Gastroesophageal sphincter (tissue), 4 donors: Measurements from ENCODE around the gene IPO5. TPM values are rescaled to one million over a fixed set of nuclear protein-coding genes. Genes with fewer than 3 reads are reported as not detected.

Experiments
- ATAC-seq: fragments of 150-250 bp; one replicate; pipeline ENCODE4 v1.9.1; 2016; ENCODE audit warnings: mild to moderate bottlenecking, moderate library complexity
- H3K27ac ChIP-seq, 4 donors: fragments of 200-600 bp; sonication (generic) in 3 of 4; 1 replicate in 3 of 4; 2 replicates in 1 of 4; pipeline ENCODE4 v1.5.1; 2016 to 2019
- H3K27me3 ChIP-seq: fragments of 200-600 bp; sonication (generic); one replicate; pipeline ENCODE4 v1.5.1; 2019
- H3K36me3 ChIP-seq, 2 donors: fragments of 200-600 bp; sonication (generic); one replicate each; pipeline ENCODE4 v1.5.1; 2019; ENCODE audit warnings: control low read depth in 1 of 2
- H3K4me1 ChIP-seq, 3 donors: fragments of 200-600 bp; sonication (generic); 1 replicate in 2 of 3; 2 replicates in 1 of 3; pipeline ENCODE4 v1.5.1; 2016 to 2019; ENCODE audit warnings: control low read depth in 2 of 3
- H3K4me3 ChIP-seq, 2 donors: fragments of 200-600 bp; sonication (generic); one replicate each; pipeline ENCODE4 v1.5.1; 2019; ENCODE audit warnings: mild to moderate bottlenecking in 1 of 2, moderate library complexity in 1 of 2
- H3K9me3 ChIP-seq, 3 donors: fragments of 200-600 bp; sonication (generic); one replicate each; pipeline ENCODE4 v1.5.1; 2017 to 2019; ENCODE audit warnings: control low read depth in 2 of 3
- CTCF ChIP-seq, 4 experiments: fragments of 200-600 bp in 2 of 4; fragments of 450-650 bp in 2 of 4; sonication (generic) in 1 of 4; IDR thresholded peaks; one replicate each; pipeline ENCODE4 v1.5.1; 2017 to 2019; ENCODE audit warnings: antibody characterized with exemption in 4 of 4, mild to moderate bottlenecking in 2 of 4, moderate library complexity in 2 of 4
- EP300 ChIP-seq: sonication (generic); formaldehyde crosslinking; IDR thresholded peaks from one replicate; pipeline ENCODE4 v1.6.1; 2017; ENCODE audit warnings: antibody characterized with exemption, mild to moderate bottlenecking
- POLR2A ChIP-seq, 2 donors: fragments of 450-650 bp; IDR thresholded peaks; one replicate each; pipeline ENCODE4 v1.6.1; 2017; ENCODE audit warnings: antibody characterized with exemption in 2 of 2, mild to moderate bottlenecking in 2 of 2, moderate library complexity in 1 of 2
- POLR2AphosphoS5 ChIP-seq: sonication (generic); formaldehyde crosslinking; IDR thresholded peaks from one replicate; pipeline ENCODE4 v1.6.1; 2017; ENCODE audit warnings: antibody characterized with exemption
- WGBS, 2 donors: methylation state at CpG; one replicate each; pipeline ENCODE4 v1.1.5; 2018; ENCODE audit warnings: low coverage in 1 of 2; 5-methylcytosine and 5-hydroxymethylcytosine counted together
- total RNA-seq, 4 donors: library from RNA; depleted of rRNA; stranded (reverse); fragments of >200 nt; gene quantifications; one replicate each; pipeline ENCODE4 v1.1.0, GENCODE V29; 2016

IPO5 gene
- total RNA-seq, 4 donors from 2014 or later, result 133 to 155 (median 142) TPM

- H3K27ac ChIP-seq, result no peak overlapping the region
- no peaks in the 10 kb centered on the region for H3K9me3 ChIP-seq
- peaks cover 6 to 100% of the 10 kb centered on the region in 2 donors for H3K36me3 ChIP-seq
- no peaks in the 10 kb centered on the region for H3K27me3 ChIP-seq
- no peak for ATAC-seq
- TF ChIP-seq EP300, result no peak
- no peak for TF ChIP-seq POLR2A (IDR thresholded peaks at IDR 0.05)
- TF ChIP-seq CTCF (IDR thresholded peaks at IDR 0.05), result no peak
- no peak for TF ChIP-seq POLR2AphosphoS5
- H3K4me1 ChIP-seq, result no peaks in the 10 kb centered on the region
- H3K4me3 ChIP-seq, result no peak overlapping the region
Observed at GRCh38 chr13:98014766-98015165, 61.3 kb downstream of the IPO5 start.

DNA sequence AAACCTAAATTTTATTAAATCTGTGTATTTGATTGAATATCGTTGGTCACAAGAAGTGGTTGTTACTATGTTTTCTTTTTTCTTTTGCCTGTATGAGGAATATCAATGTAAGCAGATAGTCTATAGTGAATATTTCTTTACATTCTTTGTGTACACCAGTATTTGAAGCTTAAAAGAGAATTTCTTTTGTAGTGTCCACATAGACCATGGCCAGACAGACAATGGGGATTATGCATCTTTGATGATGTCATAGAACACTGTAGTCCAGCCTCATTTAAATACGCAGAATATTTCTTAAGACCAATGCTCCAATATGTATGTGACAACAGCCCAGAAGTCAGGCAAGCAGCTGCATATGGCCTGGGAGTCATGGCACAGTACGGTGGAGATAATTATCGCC is 64.8 kb downstream of the IPO5 start:
- Histone ChIP-seq H3K36me3 (peaks cover 10 to 99% of the 10 kb centered on the region in 2 donors), H3K9me3 (no peaks in the 10 kb centered on the region), H3K4me3 (no peak overlapping the region), H3K27me3 (no peaks in the 10 kb centered on the region), H3K27ac (no peak overlapping the region), H3K4me1 (no peaks in the 10 kb centered on the region)
- ATAC-seq, result no peak
- TF ChIP-seq EP300 (no peak), POLR2AphosphoS5 (no peak), CTCF (IDR thresholded peaks at IDR 0.05) (no peak), POLR2A (IDR thresholded peaks at IDR 0.05) (no peak)
- 81 to 95% methylated on average over 3 to 4 of the region's 4 CpGs for WGBS, 2 donors

DNA sequence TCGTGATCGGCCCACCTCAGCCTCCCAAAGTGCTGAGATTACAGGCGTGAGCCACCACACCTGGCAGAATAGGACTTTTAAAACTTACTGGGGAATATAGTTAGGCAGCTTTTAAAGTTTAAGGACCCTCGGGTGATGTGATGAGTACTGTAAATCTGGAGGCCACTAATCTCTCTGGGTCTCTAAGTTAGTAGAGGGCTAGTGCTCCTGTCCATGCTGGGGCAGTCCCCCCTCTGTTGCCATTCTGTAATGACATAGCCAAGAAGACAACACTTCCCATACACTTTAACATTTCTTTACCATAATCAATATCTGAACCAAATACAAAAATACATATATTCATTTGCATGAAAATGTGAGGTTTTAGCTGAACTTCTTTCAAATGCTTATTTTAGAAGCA is 65.7 kb downstream of the IPO5 start:
- 91 to 100% methylated on average over 1 to 4 of the region's 4 CpGs for WGBS, 2 donors

DNA sequence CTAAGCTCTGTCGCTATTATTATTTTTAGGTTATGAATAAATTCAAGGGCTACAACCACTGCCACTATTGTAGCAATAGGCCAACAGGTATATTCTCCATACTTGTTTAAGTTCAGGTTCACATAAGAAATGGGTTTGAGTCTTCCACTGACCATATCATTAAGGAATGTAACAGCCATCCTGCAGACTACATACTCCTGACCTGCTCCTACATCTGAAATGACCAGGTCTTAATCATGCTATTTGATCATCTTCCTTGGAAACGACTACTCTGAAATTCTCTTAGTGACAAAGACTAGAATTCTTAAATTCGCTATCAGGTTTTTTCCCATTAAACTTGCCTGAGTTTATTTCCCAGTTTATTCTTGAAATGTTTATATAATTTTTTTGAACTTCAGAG is 66.8 kb downstream of the IPO5 start:
- Histone ChIP-seq H3K9me3 (no peaks in the 10 kb centered on the region), H3K4me1 (no peaks in the 10 kb centered on the region), H3K36me3 (peaks cover 10 to 91% of the 10 kb centered on the region in 2 donors), H3K4me3 (no peak overlapping the region), H3K27me3 (no peaks in the 10 kb centered on the region), H3K27ac (no peak overlapping the region)
- TF ChIP-seq POLR2A (IDR thresholded peaks at IDR 0.05), result no peak
- no peak for TF ChIP-seq POLR2AphosphoS5
- no peak for TF ChIP-seq EP300
- no peak for TF ChIP-seq CTCF (IDR thresholded peaks at IDR 0.05)
- WGBS, 2 donors, result 93 to 98% methylated on average over 3 of the region's 3 CpGs
- ATAC-seq, result no peak

More for the DNA sequence above, 65.7 kb downstream of the IPO5 start:
- TF ChIP-seq EP300 (no peak), CTCF (IDR thresholded peaks at IDR 0.05) (no peak), POLR2A (IDR thresholded peaks at IDR 0.05) (no peak), POLR2AphosphoS5 (no peak)
- no peaks in the 10 kb centered on the region for H3K27me3 ChIP-seq
- no peak overlapping the region for H3K27ac ChIP-seq
- peaks cover 10 to 98% of the 10 kb centered on the region in 2 donors for H3K36me3 ChIP-seq
- no peaks in the 10 kb centered on the region for H3K4me1 ChIP-seq
- H3K4me3 ChIP-seq, result no peak overlapping the region
- ATAC-seq, result no peak
- no peaks in the 10 kb centered on the region for H3K9me3 ChIP-seq

DNA sequence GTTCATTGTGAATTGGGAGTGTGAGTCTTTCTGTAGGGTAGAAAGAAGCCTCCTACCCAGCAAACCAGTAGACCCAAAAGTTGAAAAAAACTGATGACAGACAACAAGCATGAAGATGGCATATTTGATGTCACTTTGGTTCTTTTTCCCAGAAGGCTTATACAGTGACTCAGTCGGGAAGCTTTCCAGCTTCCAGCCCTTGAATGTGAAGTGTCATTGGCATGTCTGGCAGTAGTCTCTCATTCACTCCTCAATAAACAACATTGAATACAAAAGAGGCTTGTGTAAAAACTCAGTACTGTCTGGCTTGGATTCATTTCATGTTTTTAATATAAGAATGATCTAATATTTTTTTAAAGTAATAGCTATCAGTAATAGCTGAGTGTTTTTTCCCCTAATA is 68.7 kb downstream of the IPO5 start:
- ATAC-seq, result no peak
- 50% methylated on average over 1 of the region's 1 CpG; no CpG with 5 or more reads in 1 of the 2 donors for WGBS, 2 donors
- Histone ChIP-seq H3K4me1 (peaks cover 0 to 4% (median 0%) of the 10 kb centered on the region in 3 donors), H3K4me3 (no peak overlapping the region), H3K9me3 (no peaks in the 10 kb centered on the region), H3K27me3 (no peaks in the 10 kb centered on the region), H3K36me3 (peaks cover 10 to 71% of the 10 kb centered on the region in 2 donors), H3K27ac (no peak overlapping the region)
- TF ChIP-seq POLR2A (IDR thresholded peaks at IDR 0.05), result no peak
- TF ChIP-seq EP300, result no peak
- no peak for TF ChIP-seq POLR2AphosphoS5
- TF ChIP-seq CTCF (IDR thresholded peaks at IDR 0.05), result no peak
